Skeletal muscle satellite cell (primary cell): Measurements from ENCODE around the gene ADARB2.

Experiments used
- H3K27me3 ChIP-seq: 2 replicates; pipeline ENCODE4 v1.7.0; 2013; ENCODE audit warnings: low read length; ENCODE audit not compliant: control insufficient read depth, insufficient read depth
- H3K36me3 ChIP-seq: 2 replicates; pipeline ENCODE4 v1.7.0; 2013; ENCODE audit warnings: mild to moderate bottlenecking, control low read depth, low read length; ENCODE audit not compliant: insufficient read depth
- H3K4me1 ChIP-seq: 2 replicates; pipeline ENCODE4 v1.7.0; 2013; ENCODE audit warnings: low read length; ENCODE audit not compliant: control insufficient read depth, insufficient read depth
- H3K4me2 ChIP-seq: 2 replicates; pipeline ENCODE4 v1.7.0; 2013; ENCODE audit warnings: mild to moderate bottlenecking, low read length
- H3K4me3 ChIP-seq: 2 replicates; pipeline ENCODE4 v1.7.0; 2013; ENCODE audit warnings: low read length
- H3K9ac ChIP-seq: 2 replicates; pipeline ENCODE4 v1.7.0; 2013; ENCODE audit warnings: mild to moderate bottlenecking, low read depth, low read length, moderate library complexity
- H3K9me3 ChIP-seq: replicated peaks from 2 replicates; pipeline ENCODE4 v1.7.0; 2013; ENCODE audit warnings: mild to moderate bottlenecking, control low read depth, low read length

Gene ADARB2

GRCh38 chr10:1557081-1557480 lies 180.2 kb downstream of the ADARB2 start:
- Histone ChIP-seq H3K4me2 (no peak overlapping the region), H3K4me3 (no peak overlapping the region), H3K4me1 (no peaks in the 10 kb centered on the region), H3K9me3 (peaks cover 23% of the 10 kb centered on the region), H3K36me3 (no peaks in the 10 kb centered on the region), H3K27me3 (no peaks in the 10 kb centered on the region), H3K9ac (no peak overlapping the region)

DNA sequence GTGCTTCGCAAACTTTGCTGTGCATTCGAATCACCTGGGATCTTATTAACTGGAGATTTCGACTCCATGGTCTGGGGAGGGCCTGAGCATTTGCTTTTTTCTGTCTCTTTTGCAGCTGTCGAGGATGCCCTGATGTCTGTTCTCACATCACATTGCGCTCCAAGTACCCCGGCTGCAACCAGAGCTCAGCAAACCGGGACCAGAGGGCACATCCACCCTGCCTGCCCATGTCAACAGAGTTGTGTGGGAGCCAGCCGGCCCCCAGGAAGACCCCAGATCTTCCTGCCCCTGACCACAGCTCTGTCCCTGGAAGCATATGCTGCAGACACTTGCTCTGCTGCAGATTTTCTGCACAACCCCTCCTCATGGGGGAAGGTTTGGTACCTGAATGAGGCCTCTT lies 180.8 kb downstream of the ADARB2 start:
- Histone ChIP-seq H3K4me2 (no peak overlapping the region), H3K9me3 (peaks cover 26% of the 10 kb centered on the region), H3K4me3 (no peak overlapping the region), H3K9ac (no peak overlapping the region), H3K36me3 (no peaks in the 10 kb centered on the region), H3K27me3 (no peaks in the 10 kb centered on the region), H3K4me1 (no peaks in the 10 kb centered on the region)

DNA sequence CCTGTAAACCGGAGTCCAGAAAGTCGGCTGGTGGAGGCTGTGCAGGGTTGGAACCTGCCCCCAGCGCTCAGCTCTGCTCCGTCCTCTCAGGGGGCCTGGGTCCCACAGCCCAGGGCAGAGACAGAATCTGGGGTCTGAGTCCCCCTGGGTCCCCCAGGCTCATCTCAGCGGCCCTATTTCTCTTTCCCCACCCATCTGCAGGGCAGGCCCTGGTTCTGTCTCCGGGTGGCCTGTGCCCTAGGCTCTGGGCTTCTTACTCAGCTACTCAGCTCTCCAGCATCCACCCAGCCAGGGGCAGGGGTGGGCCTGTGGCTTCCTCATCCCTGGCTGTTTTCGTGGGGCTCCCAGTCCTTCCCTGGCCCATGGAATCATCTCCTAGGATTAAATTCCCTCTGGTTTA lies 183.4 kb downstream of the ADARB2 start:
- Histone ChIP-seq H3K4me2 (no peak overlapping the region), H3K36me3 (no peaks in the 10 kb centered on the region)

DNA sequence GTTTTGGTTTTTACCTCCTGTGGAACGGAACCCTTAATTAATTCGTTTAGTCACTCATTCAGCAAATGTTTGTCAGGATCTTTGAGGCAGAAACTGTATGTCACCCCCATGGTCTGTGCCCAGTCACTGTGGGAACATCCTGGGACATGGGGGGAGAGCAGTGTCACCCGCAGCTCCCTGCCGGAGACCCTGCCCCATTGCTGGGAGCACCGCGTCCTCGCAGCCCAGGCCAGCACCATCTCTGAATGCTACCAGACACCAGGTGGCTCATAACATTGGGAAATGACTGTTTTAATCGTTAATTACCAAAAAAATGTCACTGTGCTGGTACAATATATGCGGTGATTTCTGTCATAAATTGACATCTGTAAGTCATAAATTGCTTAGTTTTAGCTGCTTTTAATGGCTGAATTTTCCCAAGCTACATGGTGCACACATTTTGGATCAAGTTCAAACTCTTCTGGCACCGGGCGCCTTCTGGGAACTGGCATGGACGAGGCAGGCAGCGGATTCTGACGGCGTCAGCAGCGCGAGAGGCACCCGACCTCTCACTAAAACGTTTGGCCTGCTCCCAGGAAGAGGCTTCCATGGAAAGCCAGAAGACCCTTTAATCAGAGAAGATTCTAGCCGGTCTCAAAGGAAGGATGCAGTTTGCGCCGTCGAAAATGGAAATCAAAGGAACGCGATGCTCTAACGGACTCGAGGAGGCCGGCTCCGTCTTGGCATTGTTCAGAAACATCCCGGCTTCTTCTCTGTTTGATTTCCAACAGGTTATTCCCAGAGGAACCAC lies 184.2 kb downstream of the ADARB2 start:
- Histone ChIP-seq H3K4me3 (no peak overlapping the region), H3K9me3 (peaks cover 19% of the 10 kb centered on the region)

More for the DNA sequence above, 183.4 kb downstream of the ADARB2 start:
- Histone ChIP-seq H3K9ac (no peak overlapping the region), H3K9me3 (peaks cover 18% of the 10 kb centered on the region), H3K27me3 (no peaks in the 10 kb centered on the region), H3K4me3 (no peak overlapping the region), H3K4me1 (no peaks in the 10 kb centered on the region)

DNA sequence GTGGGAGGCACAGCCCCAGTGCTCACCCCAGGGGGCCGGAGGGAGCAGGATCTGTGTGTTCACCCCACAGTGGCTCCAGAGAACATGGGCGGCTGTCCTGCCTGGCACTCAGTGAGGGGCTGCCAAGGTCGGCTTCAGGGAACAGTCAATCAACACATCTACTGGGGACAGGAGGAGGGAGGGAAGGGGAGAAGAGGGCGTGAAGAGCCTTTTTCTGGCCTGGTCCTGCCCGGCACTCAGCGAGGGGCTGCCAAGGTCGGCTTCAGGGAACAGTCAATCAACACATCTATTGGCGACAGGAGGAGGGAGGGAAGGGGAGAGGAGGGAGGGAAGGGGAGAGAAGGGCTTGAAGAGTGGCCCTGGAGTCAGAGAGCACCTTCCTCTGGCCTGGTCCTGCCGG lies 184.9 kb downstream of the ADARB2 start:
- H3K4me1 ChIP-seq: no peaks in the 10 kb centered on the region
- no peak overlapping the region for H3K4me2 ChIP-seq
- no peak overlapping the region for H3K9ac ChIP-seq
- no peak overlapping the region for H3K4me3 ChIP-seq
- peaks cover 17% of the 10 kb centered on the region for H3K9me3 ChIP-seq
- no peaks in the 10 kb centered on the region for H3K36me3 ChIP-seq
- no peaks in the 10 kb centered on the region for H3K27me3 ChIP-seq

More for the DNA sequence above, 184.2 kb downstream of the ADARB2 start:
- Histone ChIP-seq H3K9ac (no peak overlapping the region), H3K27me3 (no peaks in the 10 kb centered on the region), H3K4me1 (no peaks in the 10 kb centered on the region), H3K4me2 (no peak overlapping the region), H3K36me3 (no peaks in the 10 kb centered on the region)

DNA sequence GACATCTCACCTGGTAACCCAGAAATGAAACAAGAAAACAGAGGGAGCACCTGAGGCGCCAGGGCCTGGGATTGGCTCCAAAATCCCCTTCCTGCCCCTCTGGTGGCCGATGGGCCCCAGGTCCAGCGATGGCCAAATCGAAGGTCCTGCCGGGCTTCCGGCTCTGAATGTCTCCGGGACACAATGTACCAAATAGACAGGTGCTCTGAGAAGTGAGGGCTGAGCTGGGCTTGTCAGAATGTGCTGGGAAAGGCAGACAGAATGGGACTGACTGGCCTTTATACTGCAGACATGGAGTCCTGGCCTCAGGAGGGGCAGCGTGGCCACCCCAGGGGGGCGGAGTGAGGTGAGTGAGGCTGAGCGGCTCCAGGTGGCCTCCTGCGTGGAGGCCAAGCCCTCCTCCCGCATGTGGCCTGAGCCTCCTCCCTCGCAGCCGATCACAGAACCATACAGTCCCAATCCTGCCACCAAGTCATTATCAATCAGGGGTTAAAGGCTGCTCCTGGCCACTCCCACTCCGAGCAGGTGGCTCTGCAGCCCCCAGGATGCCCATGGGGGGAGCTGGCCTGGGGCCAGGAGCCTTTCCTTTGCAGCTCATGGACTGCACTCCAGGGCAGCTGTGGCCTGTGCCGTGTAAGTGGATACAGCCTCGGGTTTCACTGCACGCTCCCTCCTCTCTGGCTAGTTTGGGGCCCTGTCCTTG lies 185.5 kb downstream of the ADARB2 start:
- Histone ChIP-seq H3K9ac (no peak overlapping the region), H3K4me2 (no peak overlapping the region), H3K4me1 (no peaks in the 10 kb centered on the region), H3K27me3 (no peaks in the 10 kb centered on the region), H3K4me3 (no peak overlapping the region), H3K36me3 (no peaks in the 10 kb centered on the region), H3K9me3 (peaks cover 17% of the 10 kb centered on the region)

DNA sequence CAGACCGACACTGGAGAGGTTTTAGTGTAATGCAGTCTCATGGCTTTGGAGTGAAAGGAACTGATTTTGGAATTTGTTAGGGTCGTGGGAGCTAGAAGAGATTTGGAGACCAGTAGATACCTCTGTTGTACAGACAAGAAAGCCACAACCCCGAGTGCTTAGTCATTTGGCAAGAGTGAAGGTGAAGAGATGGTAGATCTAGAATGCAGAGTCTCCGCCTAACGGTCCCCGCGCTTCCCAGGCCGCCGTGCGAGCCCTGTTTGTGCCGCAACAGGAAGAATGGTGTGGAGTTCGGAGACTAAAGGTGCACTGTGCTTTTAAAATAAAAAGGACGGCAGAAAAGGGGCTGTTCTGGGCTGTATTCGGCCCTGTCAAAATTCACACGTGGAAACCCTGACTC lies 186.7 kb downstream of the ADARB2 start:
- Histone ChIP-seq H3K9me3 (peaks cover 21% of the 10 kb centered on the region), H3K36me3 (no peaks in the 10 kb centered on the region), H3K27me3 (no peaks in the 10 kb centered on the region)

GRCh38 chr10:1550291-1550595 lies 187.1 kb downstream of the ADARB2 start:
- Histone ChIP-seq H3K36me3 (no peaks in the 10 kb centered on the region), H3K27me3 (no peaks in the 10 kb centered on the region), H3K9ac (no peak overlapping the region), H3K4me1 (no peaks in the 10 kb centered on the region), H3K4me2 (no peak overlapping the region), H3K9me3 (peaks cover 21% of the 10 kb centered on the region), H3K4me3 (no peak overlapping the region)

More for the DNA sequence above, 186.7 kb downstream of the ADARB2 start:
- H3K4me1 ChIP-seq: no peaks in the 10 kb centered on the region
- H3K4me2 ChIP-seq: no peak overlapping the region
- H3K9ac ChIP-seq: no peak overlapping the region
- no peak overlapping the region for H3K4me3 ChIP-seq

DNA sequence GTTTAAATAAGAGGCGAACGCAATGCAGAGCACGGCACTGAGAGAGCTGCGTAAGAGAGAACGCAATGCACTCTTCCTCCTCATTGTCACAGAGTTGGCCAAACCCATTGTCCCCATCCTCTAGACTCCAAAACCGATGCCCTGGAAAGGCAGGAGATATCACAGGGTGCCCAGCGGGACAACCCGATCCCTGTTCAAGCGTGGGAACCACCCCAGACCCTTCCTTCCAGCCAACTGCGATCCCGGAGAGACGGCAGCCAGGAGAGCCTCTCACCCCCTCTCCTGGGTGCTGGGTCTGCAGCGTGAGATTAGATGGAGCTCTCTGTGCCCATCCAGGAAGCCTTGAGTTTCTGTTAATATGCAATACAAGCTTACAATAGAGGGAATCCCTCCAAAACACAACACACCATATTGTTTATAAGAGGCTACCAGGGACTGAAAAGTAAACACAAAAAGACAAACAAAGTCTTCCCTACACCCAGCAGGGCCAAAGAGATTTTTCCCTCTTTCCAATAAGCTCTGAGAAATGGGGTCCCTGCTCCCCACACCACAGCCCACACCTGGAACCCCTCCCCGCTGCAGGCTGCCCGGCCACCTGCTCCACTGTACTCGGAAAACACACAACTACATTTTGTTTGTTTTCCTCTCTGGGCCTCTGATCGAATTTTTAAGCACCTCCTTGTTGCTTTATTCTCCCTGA lies 187.6 kb downstream of the ADARB2 start:
- Histone ChIP-seq H3K9ac (no peak overlapping the region), H3K9me3 (peaks cover 21% of the 10 kb centered on the region), H3K4me3 (no peak overlapping the region), H3K27me3 (no peaks in the 10 kb centered on the region), H3K36me3 (no peaks in the 10 kb centered on the region), H3K4me2 (no peak overlapping the region), H3K4me1 (no peaks in the 10 kb centered on the region)

DNA sequence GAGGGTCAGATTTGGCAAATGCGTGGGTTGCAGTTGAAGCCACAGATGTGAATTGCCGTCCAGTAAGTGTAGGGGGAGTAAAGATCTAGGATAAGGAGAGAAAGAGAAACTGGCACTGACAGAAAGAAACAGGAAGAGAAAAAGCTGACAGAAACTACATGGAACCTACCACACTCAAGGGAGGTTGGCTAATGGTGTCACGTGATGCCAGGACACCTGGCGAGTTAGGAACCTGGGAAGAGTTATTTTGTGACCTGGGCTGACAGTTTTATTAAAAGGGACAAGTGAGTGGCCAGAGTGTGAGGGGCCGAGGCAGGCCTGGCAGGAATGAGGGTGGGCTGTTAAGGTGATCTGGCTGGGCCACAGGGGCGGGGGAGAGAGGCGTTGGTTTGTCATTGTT lies 188.7 kb downstream of the ADARB2 start:
- H3K36me3 ChIP-seq: no peaks in the 10 kb centered on the region
- no peak overlapping the region for H3K9ac ChIP-seq
- H3K9me3 ChIP-seq: peaks cover 18% of the 10 kb centered on the region
- no peaks in the 10 kb centered on the region for H3K4me1 ChIP-seq
- no peak overlapping the region for H3K4me3 ChIP-seq
- H3K4me2 ChIP-seq: no peak overlapping the region
- no peaks in the 10 kb centered on the region for H3K27me3 ChIP-seq

DNA sequence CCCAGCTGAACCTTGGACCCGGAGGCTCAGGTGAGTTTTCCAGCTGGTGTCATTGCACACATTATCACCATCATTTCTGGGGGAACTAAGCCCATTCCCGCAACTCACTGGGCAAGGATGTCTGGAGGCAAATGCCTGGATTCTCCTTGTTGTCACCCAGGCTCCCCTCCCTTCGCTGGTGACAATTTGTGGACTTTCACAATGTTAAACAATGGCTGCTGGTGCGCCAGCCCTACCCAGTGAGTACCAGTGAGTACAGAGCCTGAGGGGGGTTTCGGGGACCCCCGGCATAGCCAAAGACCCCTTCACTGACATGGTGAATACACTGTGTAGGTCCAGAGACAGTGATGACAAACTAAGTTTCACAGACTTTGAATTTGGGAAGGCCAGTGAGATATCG lies 189.2 kb downstream of the ADARB2 start:
- Histone ChIP-seq H3K36me3 (no peaks in the 10 kb centered on the region), H3K4me2 (no peak overlapping the region), H3K4me1 (no peaks in the 10 kb centered on the region), H3K27me3 (no peaks in the 10 kb centered on the region), H3K9ac (no peak overlapping the region), H3K4me3 (no peak overlapping the region), H3K9me3 (peaks cover 21% of the 10 kb centered on the region)
